ENCODE data around the gene TPCN2.

- TF ChIP-seq CTCF (IDR thresholded peaks at IDR 0.05; ENCODE audit: borderline replicate concordance, extremely low read depth, low read length, poor library complexity, severe bottlenecking): no peak
- no peak for TF ChIP-seq EZH2 (IDR thresholded peaks at IDR 0.05; ENCODE audit: borderline replicate concordance, low read depth, low read length, severe bottlenecking)
Observed at GRCh38 chr11:69062169-69062855, 13.6 kb downstream of the TPCN2 start.

Data from DND-41 (cell line).